BLaER1 treated with 17β-estradiol and CSF1 and Interleukin-3, amounts not matched to agents 10 nM and 100 nM (cell line): ENCODE measurements around the gene CAMK2G.

Experiments used
- H3K27ac ChIP-seq, 11 experiments: shearing (Covaris generic); formaldehyde crosslinking; 2 replicates each; pipeline ENCODE4 v1.8.1; 2022
- H3K27me3 ChIP-seq, 11 experiments: shearing (Covaris generic); formaldehyde crosslinking; 2 replicates each; pipeline ENCODE4 v1.8.1; 2022
- H3K36me3 ChIP-seq, 11 experiments: shearing (Covaris generic); formaldehyde crosslinking; 2 replicates each; pipeline ENCODE4 v1.8.1; 2022
- H3K4me1 ChIP-seq, 10 experiments: shearing (Covaris generic); formaldehyde crosslinking; 2 replicates each; pipeline ENCODE4 v1.8.1; 2022
- H3K4me2 ChIP-seq, 11 experiments: shearing (Covaris generic); formaldehyde crosslinking; 2 replicates each; pipeline ENCODE4 v1.8.1; 2022
- H3K4me3 ChIP-seq, 10 experiments: shearing (Covaris generic); formaldehyde crosslinking; 2 replicates each; pipeline ENCODE4 v1.8.1; 2022
- H3K9ac ChIP-seq, 11 experiments: shearing (Covaris generic); formaldehyde crosslinking; 2 replicates each; pipeline ENCODE4 v1.8.1; 2022
- H3K9me3 ChIP-seq, 11 experiments: shearing (Covaris generic); formaldehyde crosslinking; replicated peaks in 1 of 11; 2 replicates each; pipeline ENCODE4 v1.8.1; 2022
- H4K20me1 ChIP-seq, 11 experiments: shearing (Covaris generic); formaldehyde crosslinking; 2 replicates each; pipeline ENCODE4 v1.8.1; 2022
- Cebpa-rat ChIP-seq, 11 experiments: shearing (Covaris generic); IDR thresholded peaks; 2 replicates each; pipeline ENCODE4 v1.8.1; 2022

Gene CAMK2G

GRCh38 chr10:73768881-73769280, 105.5 kb downstream of the CAMK2G start:
- peak overlapping the region in 7 of 11 experiments; percentile 3 to 28 (median 22); a peak in 5 of 22 replicates for H3K27ac ChIP-seq
- no peaks in the 10 kb centered on the region for H3K9me3 ChIP-seq
- peaks cover 72 to 84% (median 76%) of the 10 kb centered on the region in 11 experiments for H3K36me3 ChIP-seq
- peak overlapping the region in 10 of 11 experiments; percentile 18 to 75 (median 62); a peak in 20 of 22 replicates for H3K4me2 ChIP-seq
- 0 out of 22 replicates have a peak overlapping the region, but pooled peaks of 3 of the 11 experiments have one; percentile 3 to 30 (median 5) for H3K9ac ChIP-seq
- H4K20me1 ChIP-seq, result peaks cover 5 to 40% (median 18%) of the 10 kb centered on the region in 11 experiments; a peak in 19 of 22 replicates
- H3K4me3 ChIP-seq, result no peak overlapping the region
- no peak for TF ChIP-seq Cebpa-rat (IDR thresholded peaks at IDR 0.05)
- no peaks in the 10 kb centered on the region for H3K27me3 ChIP-seq
- peaks cover 33 to 58% (median 45%) of the 10 kb centered on the region in 10 experiments for H3K4me1 ChIP-seq

DNA sequence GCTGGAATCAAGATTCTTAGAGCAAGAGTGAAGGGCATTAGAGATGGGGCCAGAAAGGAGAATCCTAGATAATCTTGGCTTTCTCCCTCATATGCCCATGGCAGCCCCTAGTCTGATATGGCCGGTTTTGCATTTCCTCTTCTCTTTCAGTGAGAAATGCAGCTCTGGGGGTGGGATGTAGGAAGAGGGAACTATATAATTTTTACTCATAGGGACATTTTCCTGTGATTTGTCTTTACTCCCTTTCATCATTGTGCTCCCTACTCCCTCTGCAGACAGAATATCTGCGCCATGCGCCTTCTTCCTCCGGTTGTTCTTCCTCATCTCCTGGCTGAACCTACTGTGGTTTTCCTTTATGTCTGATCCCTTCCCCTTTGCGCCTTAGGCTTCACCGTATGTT, 109.3 kb downstream of the CAMK2G start:
- H3K9ac ChIP-seq, result no peak overlapping the region
- H3K9me3 ChIP-seq, result no peaks in the 10 kb centered on the region
- no peak overlapping the region for H3K4me2 ChIP-seq
- H4K20me1 ChIP-seq, result peaks cover 14 to 58% (median 46%) of the 10 kb centered on the region in 11 experiments; a peak in 19 of 22 replicates
- no peak overlapping the region for H3K27ac ChIP-seq
- H3K27me3 ChIP-seq, result no peaks in the 10 kb centered on the region
- peaks cover 93 to 100% (median 97%) of the 10 kb centered on the region in 11 experiments for H3K36me3 ChIP-seq
- H3K4me3 ChIP-seq, result no peak overlapping the region
- no peak for TF ChIP-seq Cebpa-rat (IDR thresholded peaks at IDR 0.05)
- H3K4me1 ChIP-seq, result peaks cover 21 to 34% (median 24%) of the 10 kb centered on the region in 10 experiments

- no peak for TF ChIP-seq Cebpa-rat (IDR thresholded peaks at IDR 0.05)
- H3K9ac ChIP-seq, result no peak overlapping the region
- peaks cover 16 to 65% (median 52%) of the 10 kb centered on the region in 11 experiments; a peak in 20 of 22 replicates for H4K20me1 ChIP-seq
- peaks cover 96 to 100% (median 99%) of the 10 kb centered on the region in 11 experiments for H3K36me3 ChIP-seq
- no peaks in the 10 kb centered on the region for H3K27me3 ChIP-seq
- H3K4me3 ChIP-seq, result no peak overlapping the region
- H3K27ac ChIP-seq, result no peak overlapping the region
- no peak overlapping the region for H3K4me2 ChIP-seq
- H3K4me1 ChIP-seq, result peaks cover 7 to 22% (median 12%) of the 10 kb centered on the region in 10 experiments; a peak in 19 of 20 replicates
- H3K9me3 ChIP-seq, result no peaks in the 10 kb centered on the region
Measured at GRCh38 chr10:73763343-73763742, 111.0 kb downstream of the CAMK2G start.

- H3K9ac ChIP-seq, result no peak overlapping the region
- TF ChIP-seq Cebpa-rat (IDR thresholded peaks at IDR 0.05), result no peak
- no peak overlapping the region for H3K27ac ChIP-seq
- peaks cover 92 to 100% (median 98%) of the 10 kb centered on the region in 11 experiments for H3K36me3 ChIP-seq
- peaks cover 2 to 17% (median 8%) of the 10 kb centered on the region in 10 experiments; a peak in 19 of 20 replicates for H3K4me1 ChIP-seq
- H3K27me3 ChIP-seq, result no peaks in the 10 kb centered on the region
- no peak overlapping the region for H3K4me3 ChIP-seq
- H3K9me3 ChIP-seq, result no peaks in the 10 kb centered on the region
- H3K4me2 ChIP-seq, result no peak overlapping the region
- H4K20me1 ChIP-seq, result peaks cover 16 to 66% (median 50%) of the 10 kb centered on the region in 11 experiments; a peak in 20 of 22 replicates
Measured at GRCh38 chr10:73762915-73763314, 111.4 kb downstream of the CAMK2G start.
